WTC11 (cell line): ENCODE measurements around the gene UQCC2. TPM values are rescaled to one million over a fixed set of nuclear protein-coding genes. Genes with fewer than 3 reads are reported as not detected.

ENCODE experiments used
- ATAC-seq: fragments of 200-7000 bp; cut with Tn5 transposase; 2 replicates; pipeline ENCODE4 v1.10.0; 2021; ENCODE audit warnings: mild to moderate bottlenecking, moderate library complexity
- CTCF ChIA-PET: fragments of 300-600 bp; sonication (Branson Sonifier 250); formaldehyde crosslinking; loops from one replicate; lab custom pipeline; 2021; ENCODE audit warnings: antibody characterized with exemption; lab: Charles Lee
- POLR2A ChIA-PET: fragments of 350-600 bp; sonication (Branson Sonifier 250); formaldehyde crosslinking; loops from one replicate; lab custom pipeline; 2021; ENCODE audit warnings: antibody characterized with exemption; lab: Charles Lee
- DNase-seq: peaks from one replicate; pipeline ENCODE4 v3.0.0; 2021; ENCODE audit warnings: low spot score
- H3K27ac Mint-ChIP-seq: 2 replicates; pipeline ENCODE4 v1.8.0; 2021; ENCODE audit warnings: mixed read lengths
- H3K27me3 Mint-ChIP-seq: 2 replicates; pipeline ENCODE4 v1.8.0; 2021; ENCODE audit warnings: low read depth, mild to moderate bottlenecking, moderate library complexity, mixed read lengths
- H3K36me3 Mint-ChIP-seq: 2 replicates; pipeline ENCODE4 v1.8.0; 2021; ENCODE audit warnings: mixed read lengths
- H3K4me1 Mint-ChIP-seq: 2 replicates; pipeline ENCODE4 v1.8.0; 2022; ENCODE audit warnings: mixed read lengths
- H3K4me3 Mint-ChIP-seq: 2 replicates; pipeline ENCODE4 v1.8.0; 2021; ENCODE audit warnings: mild to moderate bottlenecking, moderate library complexity, mixed read lengths
- H3K9me3 Mint-ChIP-seq: 2 replicates; pipeline ENCODE4 v1.8.0; 2021; ENCODE audit warnings: mixed read lengths
- AFF4 ChIP-seq: sonication (generic); formaldehyde crosslinking; IDR thresholded peaks from 2 replicates; pipeline ENCODE4 v1.8.1; 2023; ENCODE audit warnings: mild to moderate bottlenecking, missing genetic modification reagents, borderline replicate concordance
- CBFB ChIP-seq: sonication (generic); formaldehyde crosslinking; IDR thresholded peaks from 2 replicates; pipeline ENCODE4 v1.8.1; 2022; ENCODE audit warnings: mild to moderate bottlenecking, low read depth, missing genetic modification reagents
- CREB1 ChIP-seq: sonication (generic); formaldehyde crosslinking; IDR thresholded peaks from 2 replicates; pipeline ENCODE4 v1.8.0; 2023; ENCODE audit warnings: mild to moderate bottlenecking, missing genetic modification reagents
- CTCF ChIP-seq: fragments of 200-600 bp; IDR thresholded peaks from 2 replicates; pipeline ENCODE4 v1.8.0; 2022; ENCODE audit warnings: antibody characterized with exemption
- FOXJ3 ChIP-seq: sonication (generic); formaldehyde crosslinking; IDR thresholded peaks from 2 replicates; pipeline ENCODE4 v1.9.0; 2021; ENCODE audit warnings: missing genetic modification reagents, mild to moderate bottlenecking, borderline replicate concordance
- FOXP4 ChIP-seq: sonication (generic); formaldehyde crosslinking; IDR thresholded peaks from 2 replicates; pipeline ENCODE4 v1.8.0; 2022; ENCODE audit warnings: mild to moderate bottlenecking, missing genetic modification reagents
- GRHL2 ChIP-seq: fragments of 250-450 bp; sonication (Bioruptor Pico); IDR thresholded peaks from 2 replicates; pipeline ENCODE4 v1.8.0; 2022; ENCODE audit warnings: mild to moderate bottlenecking, moderate library complexity; ENCODE audit not compliant: insufficient replicate concordance, severe bottlenecking
- MLX ChIP-seq: sonication (generic); formaldehyde crosslinking; IDR thresholded peaks from 2 replicates; pipeline ENCODE4 v1.8.1; 2023; ENCODE audit warnings: mild to moderate bottlenecking, missing genetic modification reagents, moderate library complexity
- NFE2L1 ChIP-seq: sonication (generic); formaldehyde crosslinking; IDR thresholded peaks from 2 replicates; pipeline ENCODE4 v1.8.1; 2023; ENCODE audit warnings: missing genetic modification reagents
- NR1H2 ChIP-seq: sonication (generic); formaldehyde crosslinking; IDR thresholded peaks from 2 replicates; pipeline ENCODE4 v1.9.0; 2021; ENCODE audit warnings: mild to moderate bottlenecking, moderate library complexity, missing genetic modification reagents
- NR3C1 ChIP-seq: sonication (generic); formaldehyde crosslinking; conservative IDR thresholded peaks from 2 replicates; pipeline ENCODE4 v1.8.1; 2023; ENCODE audit warnings: low read depth, mild to moderate bottlenecking, missing genetic modification reagents
- OVOL2 ChIP-seq: fragments of 250-450 bp; sonication (Bioruptor Pico); IDR thresholded peaks from 2 replicates; pipeline ENCODE4 v1.9.0; 2021; ENCODE audit warnings: mild to moderate bottlenecking, borderline replicate concordance
- SMAD3 ChIP-seq: sonication (generic); formaldehyde crosslinking; IDR thresholded peaks from 2 replicates; pipeline ENCODE4 v1.8.0; 2022; ENCODE audit warnings: missing genetic modification reagents, mild to moderate bottlenecking, borderline replicate concordance
- STAT6 ChIP-seq: sonication (generic); formaldehyde crosslinking; conservative IDR thresholded peaks from 2 replicates; pipeline ENCODE4 v1.8.1; 2023; ENCODE audit warnings: mild to moderate bottlenecking, low read depth, missing genetic modification reagents, moderate library complexity
- TEAD1 ChIP-seq: sonication (generic); formaldehyde crosslinking; IDR thresholded peaks from 2 replicates; pipeline ENCODE4 v1.8.0; 2022; ENCODE audit warnings: mild to moderate bottlenecking, missing genetic modification reagents
- TP53 ChIP-seq: sonication (generic); formaldehyde crosslinking; IDR thresholded peaks from 2 replicates; pipeline ENCODE4 v1.8.1; 2023; ENCODE audit warnings: mild to moderate bottlenecking, missing genetic modification reagents
- USF1 ChIP-seq: sonication (generic); formaldehyde crosslinking; IDR thresholded peaks from 2 replicates; pipeline ENCODE4 v1.8.0; 2022; ENCODE audit warnings: mild to moderate bottlenecking, missing genetic modification reagents
- USF2 ChIP-seq: sonication (generic); formaldehyde crosslinking; IDR thresholded peaks from 2 replicates; pipeline ENCODE4 v1.8.1; 2023; ENCODE audit warnings: mild to moderate bottlenecking, missing genetic modification reagents, moderate library complexity
- ZNF121 ChIP-seq: sonication (generic); formaldehyde crosslinking; IDR thresholded peaks from 2 replicates; pipeline ENCODE4 v1.8.0; 2023; ENCODE audit warnings: missing genetic modification reagents
- ZNF138 ChIP-seq: sonication (generic); formaldehyde crosslinking; conservative IDR thresholded peaks from 2 replicates; pipeline ENCODE4 v1.8.1; 2022; ENCODE audit warnings: mild to moderate bottlenecking, moderate library complexity, missing genetic modification reagents
- ZNF219 ChIP-seq: sonication (generic); formaldehyde crosslinking; IDR thresholded peaks from 2 replicates; pipeline ENCODE4 v1.8.0; 2023; ENCODE audit warnings: missing genetic modification reagents, mild to moderate bottlenecking, borderline replicate concordance
- ZNF423 ChIP-seq: fragments of 250-450 bp; sonication (Bioruptor Pico); IDR thresholded peaks from 2 replicates; pipeline ENCODE4 v2.1.2; 2022; ENCODE audit warnings: mild to moderate bottlenecking, moderate library complexity
- total RNA-seq: library from RNA; stranded (reverse); gene quantifications from 3 replicates; pipeline ENCODE4 v1.2.3, GENCODE V29; 2021

Gene UQCC2
- total RNA-seq, 1 experiment from 2014 or later, result 65.8 TPM

- TF ChIP-seq AFF4 (no peak), MLX (CRISPR knock-in tag) (no peak), SMAD3 (CRISPR knock-in tag) (no peak), NFE2L1 (CRISPR knock-in tag) (no peak), NR1H2 (no peak), GRHL2 (CRISPR knock-in tag) (no peak), STAT6 (CRISPR knock-in tag) (no peak), ZNF138 (CRISPR knock-in tag) (no peak), ZNF219 (CRISPR knock-in tag) (no peak), USF1 (CRISPR knock-in tag) (no peak), TP53 (no peak), CBFB (CRISPR knock-in tag) (no peak), NR3C1 (no peak)
Measured at GRCh38 chr6:33731751-33732282, 20.3 kb upstream of the UQCC2 start (continued).

- no peak overlapping the region for H3K27ac Mint-ChIP-seq
- no peaks in the 10 kb centered on the region for H3K36me3 Mint-ChIP-seq
- no peak overlapping the region for H3K4me3 Mint-ChIP-seq
- CTCF ChIA-PET, result interaction anchor here (1.0 to 1.2 kb wide), 2 partner anchors 20 to 30 kb away, joined by 3 read pairs; partner anchors contain the start of gene UQCC2
- DNase-seq (no peak), ATAC-seq (no peak)
- H3K4me1 Mint-ChIP-seq, result peaks cover 4% of the 10 kb centered on the region
- H3K27me3 Mint-ChIP-seq, result no peaks in the 10 kb centered on the region
- POLR2A ChIA-PET, result no interaction called here
- no peaks in the 10 kb centered on the region for H3K9me3 Mint-ChIP-seq
- no peak for TF ChIP-seq ZNF423
- TF ChIP-seq USF1 (CRISPR knock-in tag), result no peak
- no peak for TF ChIP-seq CTCF
- no peak for TF ChIP-seq USF2
- no peak for TF ChIP-seq CREB1
- no peak for TF ChIP-seq TEAD1 (CRISPR knock-in tag)
- no peak for TF ChIP-seq ZNF121 (CRISPR knock-in tag)
- TF ChIP-seq OVOL2, result no peak
- no peak for TF ChIP-seq FOXJ3 (CRISPR knock-in tag)
- no peak for TF ChIP-seq NR1H2
- no peak for TF ChIP-seq FOXP4 (CRISPR knock-in tag)
- TF ChIP-seq MLX (CRISPR knock-in tag), result no peak
Measured at GRCh38 chr6:33731035-33731434, 19.5 kb upstream of the UQCC2 start.
